Testis (tissue), 2 donors: ENCODE data around the gene CCSER1.

Experiments
- CTCF ChIP-seq, 3 experiments: fragments of 450-650 bp in 2 of 3; fragments of 200-600 bp in 1 of 3; sonication (generic) in 1 of 3; IDR thresholded peaks; one replicate each; pipeline ENCODE4 v1.5.1; 2016 to 2019; ENCODE audit warnings: antibody characterized with exemption in 3 of 3, mild to moderate bottlenecking in 2 of 3, moderate library complexity in 1 of 3
- POLR2A ChIP-seq: fragments of 450-650 bp; IDR thresholded peaks from one replicate; pipeline ENCODE4 v1.6.1; 2017; ENCODE audit warnings: antibody characterized with exemption, mild to moderate bottlenecking, moderate library complexity

DNA sequence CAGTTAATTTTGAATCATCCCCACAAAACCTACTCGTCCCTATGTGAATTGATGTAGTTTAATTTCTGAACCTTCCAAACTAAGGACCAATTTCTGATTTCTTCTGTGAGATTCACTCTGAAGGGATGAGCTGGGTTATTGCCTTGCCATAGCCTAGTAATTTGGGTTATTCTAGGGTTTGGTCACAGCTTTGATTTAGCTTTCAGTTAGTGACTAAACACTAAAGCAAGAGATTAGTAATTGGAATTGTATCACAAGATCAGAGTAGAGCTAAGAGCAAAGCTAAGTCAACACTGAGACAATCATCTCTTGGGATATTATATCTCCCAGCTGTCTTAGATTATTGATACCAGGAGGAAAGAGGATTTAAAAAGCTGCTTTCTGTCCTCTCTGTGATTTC, 588.0 kb downstream of the CCSER1 start:
- TF ChIP-seq CTCF (IDR thresholded peaks at IDR 0.05) (no peak), POLR2A (no peak)
